GM23338 (cell line): ENCODE data around the gene TBC1D21. TPM values are rescaled to one million over a fixed set of nuclear protein-coding genes. Genes with fewer than 3 reads are reported as not detected.

Experiments used
- CREB1 ChIP-seq: fragments of 250-450 bp; sonication (Bioruptor Pico); IDR thresholded peaks from 2 replicates; pipeline ENCODE4 v1.5.0; 2020; ENCODE audit warnings: low read depth, mild to moderate bottlenecking, moderate library complexity
- ETS1 ChIP-seq: IDR thresholded peaks from 2 replicates; pipeline ENCODE4 v1.6.1; 2016; ENCODE audit warnings: antibody characterized with exemption
- JUNB ChIP-seq: IDR thresholded peaks from one replicate; pipeline ENCODE4 v1.6.1; 2016; ENCODE audit warnings: antibody characterized with exemption; ENCODE audit not compliant: unreplicated experiment
- POLR2AphosphoS5 ChIP-seq: IDR thresholded peaks from 2 replicates; pipeline ENCODE4 v1.6.1; 2016; ENCODE audit warnings: antibody characterized with exemption, low read depth
- REST ChIP-seq: IDR thresholded peaks from one replicate; pipeline ENCODE4 v1.6.1; 2018; ENCODE audit warnings: antibody characterized with exemption; ENCODE audit not compliant: unreplicated experiment
- STAT1 ChIP-seq: IDR thresholded peaks from one replicate; pipeline ENCODE4 v1.6.1; 2016; ENCODE audit warnings: antibody characterized with exemption; ENCODE audit not compliant: unreplicated experiment
- ZNF462 ChIP-seq: fragments of 250-450 bp; sonication (Bioruptor Pico); IDR thresholded peaks from 2 replicates; pipeline ENCODE4 v1.5.0; 2020; ENCODE audit warnings: mild to moderate bottlenecking, moderate library complexity
- polyA plus RNA-seq: library from polyadenylated mRNA; unstranded; fragments of >200 nt; fragmentation: Nextera tagmentation; extraction: Ambion mirVana; gene quantifications from 2 replicates; pipeline ENCODE4 v1.2.1, GENCODE V29; 2016
- total RNA-seq: library from RNA; depleted of rRNA; stranded (reverse); fragments of >200 nt; shearing (Covaris generic); gene quantifications from 2 replicates; pipeline ENCODE4 v1.2.3, GENCODE V29; 2014

The TBC1D21 gene
- total and polyA plus RNA-seq, 2 experiments from 2014 or later: not detected

GRCh38 chr15:73882761-73883419, 9.5 kb downstream of the TBC1D21 start (continued):
- TF ChIP-seq ZNF462 (CRISPR knock-in tag): no peak
- TF ChIP-seq POLR2AphosphoS5: no peak
- no peak for TF ChIP-seq REST
- TF ChIP-seq CREB1 (CRISPR knock-in tag): no peak
- no peak for TF ChIP-seq ETS1
- no peak for TF ChIP-seq STAT1
- no peak for TF ChIP-seq JUNB
